HPDE6-E6E7 (cell line): ENCODE measurements around the gene ANKRD13A.
"Not testable (repeated sequence)": the region's sequence is repeated elsewhere in the genome, so short reads cannot be mapped to it uniquely, and the experiment has no call there.

ENCODE experiments used
- DNase-seq: peaks from one replicate; pipeline ENCODE4 v3.0.0; 2011; ENCODE audit warnings: missing footprints; ENCODE audit errors: extremely low spot score

ANKRD13A gene

DNA sequence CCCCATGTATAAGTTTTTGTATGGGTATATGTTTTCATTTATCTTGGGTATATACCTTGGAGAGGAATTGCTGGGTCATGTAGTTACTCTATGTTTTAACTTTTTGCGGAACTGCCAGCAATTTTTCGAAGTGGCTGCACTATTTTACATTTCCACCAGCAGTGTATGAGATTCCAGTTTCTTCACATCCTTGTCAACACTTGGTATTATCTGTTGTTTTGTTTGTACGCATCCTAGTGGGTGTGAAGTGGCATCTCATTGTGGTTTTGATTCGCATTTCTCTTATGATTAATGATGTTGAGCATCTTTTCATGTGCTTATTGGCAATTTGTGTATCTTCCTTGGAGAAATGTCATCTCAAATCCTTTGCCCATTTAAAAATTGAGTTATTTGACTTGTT lies 6.9 kb downstream of the ANKRD13A start:
- no peak for DNase-seq

DNA sequence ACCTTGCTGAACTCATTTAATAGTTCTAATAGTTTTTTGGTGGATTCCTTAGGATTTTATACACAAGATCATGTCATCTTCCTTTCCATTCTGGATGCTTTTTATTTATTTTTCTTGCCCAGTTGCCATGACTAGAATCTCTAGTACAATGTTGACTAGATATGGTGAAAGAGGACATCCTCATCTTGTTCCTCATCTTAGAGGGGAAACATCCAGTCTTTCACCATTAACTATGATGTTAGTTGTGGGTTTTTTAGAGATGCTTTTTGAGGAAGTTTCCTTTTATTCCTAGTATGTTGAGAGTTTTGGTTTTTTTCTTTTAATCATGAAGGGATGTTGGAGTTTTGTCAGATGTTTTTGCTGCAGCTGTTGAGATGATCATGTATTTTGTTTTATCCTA lies 8.7 kb downstream of the ANKRD13A start:
- DNase-seq: no peak

DNA sequence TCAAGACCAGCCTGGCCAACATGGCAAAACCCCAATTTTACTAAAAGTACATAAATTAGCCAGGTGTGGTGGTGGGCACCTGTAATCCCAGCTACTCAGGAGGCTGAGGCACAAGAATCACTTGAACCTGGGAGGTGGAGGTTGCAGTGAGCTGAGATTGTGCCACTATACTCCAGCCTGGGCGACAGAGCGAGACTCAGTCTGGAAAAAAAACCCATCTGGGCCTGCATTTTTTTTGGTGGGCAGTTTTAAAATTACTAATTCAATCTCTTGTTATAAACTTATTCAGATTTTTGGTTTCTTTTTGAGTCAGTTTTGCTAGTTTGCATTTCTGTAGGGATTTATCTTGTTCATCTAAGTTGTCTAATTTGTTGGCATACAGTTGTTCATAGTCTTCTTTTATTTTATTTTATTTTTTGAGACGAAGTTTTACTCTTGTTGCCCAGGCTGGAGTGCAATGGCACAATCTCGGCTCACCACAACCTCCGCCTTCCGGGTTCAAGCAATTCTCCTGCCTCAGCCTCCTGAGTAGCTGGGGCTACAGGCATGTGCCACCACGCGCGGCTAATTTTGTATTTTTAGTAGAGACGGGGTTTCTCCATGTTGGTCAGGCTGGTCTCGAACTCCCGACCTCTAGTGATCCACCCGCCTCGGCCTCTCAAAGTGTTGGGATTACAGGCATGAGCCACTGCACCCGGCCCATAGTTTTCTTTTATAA lies 9.6 kb downstream of the ANKRD13A start:
- DNase-seq: not testable (repeated sequence)

DNA sequence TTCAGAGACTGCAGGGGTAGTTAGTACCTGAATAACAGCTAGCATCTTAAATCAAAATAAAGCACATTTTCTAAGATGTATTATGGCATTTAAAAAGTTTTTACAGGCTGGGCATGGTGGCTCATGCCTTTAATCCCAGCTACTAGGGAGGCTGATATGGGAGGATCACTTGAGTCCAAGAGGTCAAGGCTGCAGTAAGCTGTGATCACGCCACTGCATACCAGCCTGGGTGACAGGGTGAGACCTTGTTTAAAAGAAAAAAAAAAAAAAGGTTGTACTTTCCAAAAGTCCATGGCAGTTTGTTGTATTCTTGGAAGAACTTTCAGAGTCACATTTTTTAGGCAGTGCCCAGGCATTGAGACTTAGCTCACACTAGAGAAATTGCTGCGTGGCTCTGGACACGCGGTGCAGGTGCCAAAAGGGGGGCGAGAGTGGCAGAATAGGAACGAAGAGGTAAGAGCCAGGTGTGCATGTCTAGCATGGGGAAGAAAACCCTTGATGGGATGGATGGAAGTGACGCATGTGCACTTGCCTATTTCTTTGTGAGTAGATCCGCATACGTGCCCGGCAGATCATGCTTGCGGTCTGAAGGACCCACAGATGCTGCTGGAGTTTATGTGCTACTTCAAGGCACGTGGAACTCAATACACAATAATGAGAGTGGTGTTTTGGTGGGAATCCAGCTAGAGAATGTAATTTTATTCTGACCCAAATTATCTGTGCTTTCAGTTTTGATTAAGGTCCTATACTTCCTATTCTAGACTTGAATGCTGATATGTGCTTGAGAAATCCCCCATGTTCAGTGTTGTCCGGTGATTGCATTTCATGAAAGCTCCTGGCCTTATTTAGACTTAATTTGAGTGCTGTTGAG lies 11.9 kb downstream of the ANKRD13A start:
- no peak for DNase-seq

DNA sequence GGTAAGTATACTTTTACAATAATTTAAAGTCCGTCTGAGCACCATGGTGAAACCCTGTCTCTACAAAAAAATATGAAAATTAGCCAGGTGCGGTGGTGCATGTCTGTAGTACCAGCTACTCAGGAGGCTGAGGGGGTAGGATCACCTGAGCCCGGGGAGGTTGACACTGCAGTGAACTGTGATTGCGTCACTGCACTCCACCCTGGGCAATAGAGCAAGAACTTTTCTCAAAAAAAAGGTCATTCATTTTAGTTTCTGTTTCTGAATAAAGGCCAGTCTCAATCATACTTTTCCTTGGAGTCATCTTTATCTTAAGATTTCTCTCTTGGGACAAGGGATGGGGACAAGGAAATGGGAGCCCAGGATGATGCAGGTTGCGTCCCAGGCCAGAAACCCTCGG lies 12.9 kb downstream of the ANKRD13A start:
- DNase-seq: no peak

DNA sequence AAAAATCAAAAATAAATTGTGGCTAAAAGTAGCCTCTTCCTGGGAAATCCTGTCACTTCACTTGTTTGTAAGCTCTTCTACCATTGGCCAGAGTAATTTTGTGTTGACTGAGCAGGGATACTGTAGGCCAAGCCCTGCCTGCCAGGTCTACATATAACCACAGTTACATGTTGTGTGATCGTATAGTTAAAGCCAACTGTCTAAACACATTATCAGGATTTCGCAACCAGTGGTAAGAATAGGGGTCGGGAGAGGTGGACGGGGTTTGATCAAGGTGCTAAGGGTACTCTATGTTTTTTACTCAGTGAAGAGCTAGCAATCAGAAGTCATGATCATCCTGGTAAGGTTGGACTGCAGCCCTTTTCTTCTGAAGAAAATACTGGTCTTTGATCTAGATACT lies 13.4 kb downstream of the ANKRD13A start:
- DNase-seq: no peak

DNA sequence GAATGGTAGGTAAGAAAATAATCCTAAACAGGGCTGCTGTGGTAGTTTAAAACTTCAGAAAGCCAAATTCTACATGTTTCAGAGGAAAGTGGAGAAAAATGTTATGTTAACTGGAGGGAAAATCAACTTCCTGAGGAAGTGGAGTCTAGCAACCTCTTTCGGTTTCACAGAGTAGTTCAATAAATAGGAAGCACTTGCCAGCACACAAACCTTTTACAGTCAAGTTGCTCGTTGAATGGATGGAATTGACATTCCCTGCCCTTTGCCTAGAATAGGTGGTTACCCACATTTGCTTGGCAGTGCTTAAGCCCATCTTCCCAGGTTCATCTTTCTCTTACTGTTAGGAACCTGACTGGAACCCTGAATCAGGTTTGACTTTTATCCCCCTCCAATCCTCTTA lies 15.9 kb downstream of the ANKRD13A start:
- DNase-seq: no peak

DNA sequence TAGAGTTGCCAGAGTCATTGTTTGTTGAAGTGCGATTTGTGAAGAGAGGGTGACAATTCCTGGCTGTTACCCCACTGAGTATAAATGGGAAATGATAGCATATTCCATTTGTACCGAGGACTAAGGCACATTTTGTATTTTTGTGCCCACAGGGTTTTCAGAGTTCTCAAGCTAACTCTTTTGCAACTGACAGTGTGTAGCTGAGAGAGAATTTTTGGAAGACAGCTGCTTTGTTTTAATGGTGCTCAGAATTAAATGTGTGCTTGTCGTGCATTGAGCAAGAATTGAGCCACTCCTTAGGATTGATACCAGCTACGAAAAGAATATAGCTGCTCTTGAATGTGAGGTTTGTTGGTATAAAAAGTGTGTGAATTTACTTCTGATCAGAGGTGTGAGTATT lies 21.7 kb downstream of the ANKRD13A start:
- DNase-seq: no peak

DNA sequence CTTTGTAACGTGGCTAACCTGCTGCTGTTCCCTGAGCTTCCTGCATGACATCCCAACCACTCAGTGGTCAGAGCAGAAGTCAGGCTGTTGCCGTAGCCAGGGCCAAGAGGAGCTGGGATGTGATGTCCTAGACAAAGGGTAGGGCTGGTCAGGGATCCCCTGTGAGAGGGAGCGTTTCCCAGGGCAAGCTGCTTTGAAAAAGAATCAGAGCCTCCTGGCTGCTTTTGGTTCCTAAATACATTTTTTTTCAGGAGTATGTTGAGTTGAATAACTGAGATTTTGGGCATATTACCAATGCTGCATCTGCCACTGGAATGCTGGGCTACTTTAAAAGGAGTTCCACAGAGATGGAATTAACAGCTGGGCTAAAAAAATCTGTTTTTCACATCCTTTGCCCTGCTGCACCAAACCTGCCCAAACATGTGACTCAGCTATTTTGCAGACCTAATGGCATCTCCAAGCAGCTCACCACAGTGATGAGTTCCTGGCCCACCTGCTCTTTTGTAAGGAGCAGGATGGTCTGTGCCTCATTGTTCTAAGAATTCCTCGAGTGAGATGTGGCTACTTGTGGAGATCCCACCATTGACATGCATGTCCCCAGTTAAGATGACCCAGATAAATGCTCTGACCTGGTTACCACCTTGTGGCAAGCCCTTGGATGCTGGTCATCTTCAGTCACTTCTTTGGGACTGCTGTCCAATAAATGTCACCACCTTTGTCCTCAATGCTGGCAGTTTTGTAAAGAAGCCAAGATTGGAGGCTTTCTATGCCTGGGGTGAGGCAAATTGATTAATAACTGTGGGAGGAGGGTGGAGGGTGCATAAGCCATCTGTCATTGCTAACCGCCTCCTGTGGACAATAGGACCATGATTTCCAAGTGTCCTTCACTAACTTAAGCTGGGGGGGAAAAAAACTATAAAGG lies 24.1 kb downstream of the ANKRD13A start:
- no peak for DNase-seq

DNA sequence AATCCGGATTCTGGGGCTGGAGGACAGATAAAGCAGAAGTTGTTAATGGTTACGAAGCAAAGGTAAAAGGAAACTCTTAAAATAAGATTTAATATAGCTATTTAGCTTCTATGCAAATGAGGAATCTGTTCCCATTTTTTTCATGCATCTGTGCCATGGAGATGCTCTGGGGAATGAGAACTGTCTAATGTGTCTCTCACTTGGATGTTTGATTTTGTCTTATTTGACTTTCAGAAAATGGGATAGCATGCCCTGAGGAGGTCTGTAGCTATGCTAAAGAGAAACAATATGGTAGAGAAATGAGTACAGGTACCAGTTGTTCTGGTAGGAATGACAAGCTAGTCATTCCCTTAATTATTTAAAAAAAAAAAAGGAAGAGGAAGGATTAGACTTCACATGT lies 24.8 kb downstream of the ANKRD13A start:
- no peak for DNase-seq

DNA sequence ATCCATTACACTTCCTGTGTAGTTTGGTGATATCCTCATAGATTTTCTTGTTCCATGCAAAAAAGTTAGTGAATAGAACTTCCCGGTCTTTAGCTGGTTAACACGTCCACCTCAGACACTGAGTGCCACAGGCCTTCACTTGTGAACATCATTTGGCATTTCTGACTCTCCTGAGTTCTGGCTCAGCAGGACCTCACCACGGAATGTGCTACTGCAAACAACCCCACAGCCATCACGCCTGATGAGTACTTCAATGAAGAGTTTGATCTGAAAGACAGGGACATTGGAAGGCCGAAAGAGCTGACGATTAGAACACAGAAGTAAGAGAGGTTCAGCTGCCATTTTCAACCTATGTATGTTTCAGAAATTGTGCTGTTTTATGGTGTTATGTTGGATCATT lies 29.1 kb downstream of the ANKRD13A start:
- no peak for DNase-seq

DNA sequence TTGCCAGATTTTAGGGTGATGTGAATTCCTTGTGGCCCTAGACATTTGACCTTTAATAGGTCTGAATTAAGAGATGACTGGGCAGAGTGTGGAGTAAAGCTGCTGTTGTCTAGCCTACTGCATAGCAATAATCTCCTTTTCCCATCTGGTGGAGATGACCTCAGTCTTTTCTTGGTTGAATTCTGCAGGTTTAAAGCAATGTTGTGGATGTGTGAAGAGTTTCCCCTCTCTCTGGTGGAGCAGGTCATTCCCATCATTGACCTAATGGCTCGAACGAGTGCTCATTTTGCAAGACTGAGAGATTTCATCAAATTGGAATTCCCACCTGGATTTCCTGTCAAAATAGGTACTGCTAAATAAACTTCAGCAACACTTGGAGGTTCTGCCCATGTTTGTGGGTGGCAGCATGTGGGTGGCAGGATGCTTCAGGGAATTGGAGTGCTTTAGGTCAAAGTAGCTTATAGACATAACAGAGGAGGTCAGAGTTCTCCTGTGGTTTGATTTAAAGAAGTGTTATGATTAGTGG lies 30.1 kb downstream of the ANKRD13A start:
- no peak for DNase-seq

DNA sequence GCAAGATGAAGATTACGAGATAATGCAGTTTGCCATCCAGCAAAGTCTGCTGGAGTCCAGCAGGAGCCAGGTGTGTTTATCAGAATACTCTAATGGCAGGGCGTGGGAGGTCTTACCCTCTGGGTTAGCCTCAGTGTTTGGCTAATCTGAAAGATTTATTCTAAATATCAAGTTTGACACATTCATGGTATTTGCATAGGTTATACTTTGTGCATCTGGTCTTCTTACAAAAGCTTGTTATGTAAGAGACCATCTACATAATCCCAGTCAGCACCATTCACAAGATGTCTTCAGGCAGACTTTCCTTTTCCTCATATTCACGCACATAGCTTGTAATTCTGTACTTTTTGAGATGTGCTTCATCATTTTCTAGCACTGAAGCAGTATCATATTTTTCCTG lies 34.7 kb downstream of the ANKRD13A start:
- DNase-seq: no peak

DNA sequence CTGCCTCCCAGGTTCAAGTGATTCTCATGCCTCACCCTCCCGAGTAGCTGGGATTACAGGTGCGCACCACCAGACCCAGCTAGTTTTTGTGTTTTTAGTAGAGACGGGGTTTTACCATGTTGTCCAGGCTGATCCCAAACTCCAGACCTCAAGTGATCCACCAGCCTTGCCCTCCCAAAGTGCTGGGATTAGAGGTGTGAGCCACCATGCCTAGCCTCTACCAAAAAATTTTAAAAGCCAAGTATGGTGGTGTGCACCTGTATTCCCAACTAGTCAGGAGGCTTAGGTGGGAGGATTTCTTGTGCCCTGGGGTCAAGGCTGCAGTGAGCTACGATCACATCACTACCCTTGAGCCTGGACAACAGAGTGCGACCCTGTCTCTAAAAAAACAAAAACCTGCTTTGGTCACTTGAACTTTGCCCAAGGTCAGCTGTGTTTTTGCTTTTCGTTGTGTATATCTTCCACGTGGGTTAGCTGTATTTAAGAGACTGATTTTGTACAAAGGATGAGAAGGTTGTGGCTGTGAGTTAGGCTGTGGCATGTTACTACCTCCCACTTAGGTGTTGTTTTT lies 36.4 kb downstream of the ANKRD13A start:
- no peak for DNase-seq

DNA sequence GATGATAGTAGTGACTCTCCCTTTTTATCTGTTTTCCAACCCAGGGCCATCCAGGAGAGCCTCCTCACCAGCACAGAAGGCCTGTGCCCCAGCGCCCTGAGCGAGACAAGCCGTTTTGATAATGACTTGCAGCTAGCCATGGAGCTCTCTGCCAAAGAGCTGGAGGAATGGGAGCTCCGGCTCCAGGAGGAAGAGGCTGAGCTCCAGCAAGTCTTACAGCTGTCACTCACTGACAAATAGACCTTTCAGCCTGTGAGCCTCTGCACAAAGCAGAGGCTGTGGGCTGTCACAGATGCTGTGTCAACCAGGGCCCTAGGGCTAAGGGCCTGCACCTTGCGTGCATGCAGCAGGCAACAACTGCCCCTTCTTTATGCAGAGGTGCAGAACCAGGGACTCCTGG lies 38.1 kb downstream of the ANKRD13A start:
- DNase-seq: no peak

DNA sequence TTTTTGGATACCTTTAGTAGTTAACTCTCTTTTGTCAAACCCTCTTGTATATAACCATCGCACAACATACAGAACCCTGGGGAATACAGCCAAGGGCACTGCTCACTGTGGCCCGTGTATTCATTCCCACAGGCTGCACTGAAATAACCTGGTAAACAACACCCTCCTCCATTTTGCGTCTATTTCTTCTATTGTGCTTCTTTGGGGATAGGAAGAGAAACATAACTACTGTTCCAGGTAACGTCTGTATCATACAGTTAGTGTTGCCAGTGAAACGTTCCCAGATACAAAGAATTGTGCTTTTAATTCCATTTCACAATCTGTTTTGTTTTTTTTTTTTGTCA lies 39.5 kb downstream of the ANKRD13A start:
- no peak for DNase-seq

DNA sequence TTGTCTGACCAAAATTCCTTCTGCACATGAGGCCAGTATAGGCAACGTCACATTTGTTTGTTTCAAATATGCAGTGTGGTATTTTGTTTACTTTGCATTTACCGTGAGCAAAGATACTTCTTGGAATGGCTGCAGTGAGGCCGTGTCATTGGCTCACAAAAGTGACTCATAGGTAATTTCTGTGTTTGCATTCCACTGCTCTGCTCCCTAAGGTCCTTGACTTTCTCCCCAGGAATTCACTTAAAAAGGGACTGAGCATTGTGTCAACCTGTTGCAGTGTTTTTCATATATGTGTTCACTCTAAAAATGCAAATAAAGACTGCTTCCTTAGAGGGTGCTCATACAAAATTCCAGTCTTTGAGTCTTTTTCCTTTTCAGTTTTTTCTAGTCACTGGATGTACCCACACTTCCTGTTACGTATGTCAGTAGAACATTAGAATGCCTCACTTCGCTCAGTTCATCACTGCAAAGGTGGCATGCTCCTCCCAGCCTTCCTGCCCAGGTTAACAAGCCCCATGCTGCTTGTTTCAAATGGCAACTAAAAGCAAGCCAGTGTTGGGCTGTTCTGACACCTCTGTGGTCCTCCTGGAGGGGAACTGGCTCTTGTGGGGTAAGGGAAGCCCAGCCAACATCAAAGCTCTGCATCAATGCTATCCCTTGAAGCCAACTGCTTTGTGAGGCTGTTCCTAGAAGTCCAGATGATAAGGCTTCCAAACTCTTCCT lies 40.0 kb downstream of the ANKRD13A start:
- DNase-seq: peak; percentile 80

DNA sequence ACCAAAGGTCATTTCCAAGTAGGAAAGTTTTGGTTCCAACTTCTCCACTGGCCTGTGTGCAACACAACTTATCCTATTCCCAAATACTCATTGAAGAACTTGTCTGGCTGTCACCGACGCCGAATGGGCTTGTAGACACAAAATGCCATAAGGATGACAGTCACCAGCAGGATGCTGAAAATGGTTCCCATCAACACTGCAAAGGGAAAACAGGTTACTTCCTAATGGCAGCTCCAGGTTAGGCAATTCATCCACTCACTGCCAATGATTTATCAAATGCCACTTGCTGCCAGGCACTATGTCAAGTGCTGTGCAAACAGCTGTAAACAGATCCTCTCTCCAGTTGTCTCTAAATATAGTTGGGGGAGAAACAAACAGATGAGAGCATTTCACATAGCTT lies 43.0 kb downstream of the ANKRD13A start:
- DNase-seq: no peak

DNA sequence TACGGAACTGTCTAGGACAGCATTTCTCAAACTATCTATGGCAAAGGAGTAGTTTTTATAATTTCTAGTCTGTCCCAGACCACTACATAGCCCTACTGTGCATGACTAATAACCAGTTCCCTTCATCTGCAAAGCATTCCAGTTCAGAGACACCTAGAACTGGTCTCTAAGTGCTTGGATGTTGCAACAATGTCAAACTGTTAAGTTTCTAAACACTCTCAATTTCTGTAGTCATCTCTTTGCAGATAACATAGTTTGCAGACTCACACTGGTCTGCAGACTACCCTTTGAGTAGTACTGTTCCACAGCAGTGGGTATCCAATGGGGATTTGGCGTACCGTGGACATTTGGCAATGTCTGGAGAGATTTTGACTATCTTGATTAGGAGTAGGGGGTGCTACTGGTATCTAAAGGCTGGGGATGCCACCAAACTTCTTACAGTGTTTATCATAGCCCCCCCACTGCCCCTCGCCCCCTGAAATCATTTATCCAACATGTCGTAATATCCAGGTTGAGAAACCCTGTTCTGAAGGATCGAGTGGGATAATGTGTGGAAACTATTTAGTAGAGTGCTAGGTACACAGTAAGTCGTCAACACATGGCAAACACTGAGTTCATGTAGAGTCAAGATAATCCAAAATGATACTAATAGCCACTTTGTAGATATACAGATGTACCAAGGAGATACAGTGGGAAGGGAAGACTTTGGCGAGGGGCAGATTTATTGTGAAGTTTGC lies 47.4 kb downstream of the ANKRD13A start:
- DNase-seq: no peak

DNA sequence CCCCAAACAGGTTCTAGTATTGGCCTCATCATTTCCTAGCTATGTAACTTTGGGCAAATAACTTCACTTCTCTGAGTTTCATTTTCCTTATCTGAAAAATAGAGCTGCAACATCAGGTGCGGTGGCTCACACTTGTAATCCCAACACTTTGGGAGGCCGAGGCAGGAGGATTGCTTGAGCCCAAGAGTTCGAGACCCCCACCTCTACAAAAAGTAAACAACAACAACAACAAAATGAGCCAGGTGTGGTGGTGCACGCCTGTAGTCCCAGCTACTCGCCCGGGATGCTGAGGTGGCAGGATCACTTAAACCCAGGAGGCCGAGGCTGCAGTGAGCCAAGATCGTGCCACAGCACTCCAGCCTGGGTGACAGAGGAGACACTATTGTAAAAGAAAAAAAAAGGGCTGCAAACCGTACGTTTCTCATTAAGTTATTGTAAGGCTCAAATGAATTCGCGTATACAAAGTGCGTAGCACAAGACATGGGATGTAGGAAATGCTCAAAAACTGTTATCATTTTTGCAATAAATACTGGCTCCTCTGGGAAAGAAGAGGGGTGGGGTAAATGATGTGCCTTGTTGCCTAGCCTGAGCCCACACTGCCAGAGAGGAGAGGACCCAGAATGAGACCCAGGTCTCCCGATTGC lies 48.2 kb downstream of the ANKRD13A start:
- DNase-seq: no peak
